Suprapubic skin (tissue), 4 donors: Measurements from ENCODE around the gene EP400. TPM values are rescaled to one million over a fixed set of nuclear protein-coding genes. Genes with fewer than 3 reads are reported as not detected.

Experiments used
- DNase-seq, 2 donors: peaks; one replicate each; pipeline ENCODE4 v3.0.0-alpha.2; 2019; ENCODE audit warnings: low spot score in 2 of 2
- H3K27ac ChIP-seq: fragments of 200-600 bp; sonication (generic); one replicate; pipeline ENCODE4 v1.5.1; 2019
- H3K27me3 ChIP-seq: fragments of 200-600 bp; sonication (generic); one replicate; pipeline ENCODE4 v1.5.1; 2019
- H3K36me3 ChIP-seq: fragments of 200-600 bp; sonication (generic); one replicate; pipeline ENCODE4 v1.5.1; 2019
- H3K4me1 ChIP-seq: fragments of 200-600 bp; sonication (generic); one replicate; pipeline ENCODE4 v1.5.1; 2019
- H3K4me3 ChIP-seq: fragments of 200-600 bp; sonication (generic); one replicate; pipeline ENCODE4 v1.5.1; 2019; ENCODE audit warnings: mild to moderate bottlenecking
- H3K9me3 ChIP-seq: fragments of 200-600 bp; sonication (generic); one replicate; pipeline ENCODE4 v1.5.1; 2019
- CTCF ChIP-seq, 2 donors: fragments of 200-600 bp in 1 of 2; fragments of 450-650 bp in 1 of 2; sonication (generic) in 1 of 2; IDR thresholded peaks; one replicate each; pipeline ENCODE4 v1.5.1; 2016 to 2019; ENCODE audit warnings: antibody characterized with exemption in 2 of 2, mild to moderate bottlenecking in 1 of 2, moderate library complexity in 1 of 2
- EP300 ChIP-seq: sonication (generic); formaldehyde crosslinking; IDR thresholded peaks from one replicate; pipeline ENCODE4 v1.6.1; 2017; ENCODE audit warnings: antibody characterized with exemption
- POLR2A ChIP-seq, 2 donors: fragments of 450-650 bp; IDR thresholded peaks; one replicate each; pipeline ENCODE4 v1.6.1; 2017; ENCODE audit warnings: antibody characterized with exemption in 2 of 2, mild to moderate bottlenecking in 2 of 2, moderate library complexity in 2 of 2
- POLR2AphosphoS5 ChIP-seq, 3 donors: sonication (generic); formaldehyde crosslinking; IDR thresholded peaks; one replicate each; pipeline ENCODE4 v1.6.1; 2017; ENCODE audit warnings: antibody characterized with exemption in 3 of 3
- WGBS: methylation state at CpG from one replicate; pipeline ENCODE4 v1.1.5; 2018; 5-methylcytosine and 5-hydroxymethylcytosine counted together
- total RNA-seq, 4 donors: library from RNA; depleted of rRNA; stranded (reverse); fragments of >200 nt; gene quantifications; one replicate each; pipeline ENCODE4 v1.1.0, GENCODE V29; 2016

EP400 gene
- total RNA-seq, 4 donors from 2014 or later, result 32.0 to 81.3 (median 40.1) TPM

- TF ChIP-seq POLR2AphosphoS5 (IDR thresholded peaks at IDR 0.05) (no peak), POLR2A (IDR thresholded peaks at IDR 0.05) (no peak), CTCF (IDR thresholded peaks at IDR 0.05) (no peak)
- Histone ChIP-seq H3K4me1 (no peaks in the 10 kb centered on the region), H3K27ac (no peak overlapping the region), H3K9me3 (no peaks in the 10 kb centered on the region), H3K4me3 (no peak overlapping the region), H3K36me3 (peaks cover 90% of the 10 kb centered on the region), H3K27me3 (no peaks in the 10 kb centered on the region)
- DNase-seq, result no peak
- WGBS, result 86% methylated on average over 4 of the region's 4 CpGs
Observed at GRCh38 chr12:132065609-132066344, 116.0 kb downstream of the EP400 start.

GRCh38 chr12:132066345-132066685, 116.6 kb downstream of the EP400 start:
- Histone ChIP-seq H3K4me1 (no peaks in the 10 kb centered on the region), H3K36me3 (peaks cover 91% of the 10 kb centered on the region), H3K9me3 (no peaks in the 10 kb centered on the region), H3K4me3 (no peak overlapping the region), H3K27me3 (no peaks in the 10 kb centered on the region), H3K27ac (no peak overlapping the region)
- WGBS, result 75% methylated on average over 13 of the region's 13 CpGs
- no peak for DNase-seq
- TF ChIP-seq POLR2AphosphoS5 (IDR thresholded peaks at IDR 0.05), result no peak
- TF ChIP-seq POLR2A (IDR thresholded peaks at IDR 0.05), result no peak
- TF ChIP-seq CTCF (IDR thresholded peaks at IDR 0.05), result no peak
- no peak for TF ChIP-seq EP300

GRCh38 chr12:132066749-132067148, 117.0 kb downstream of the EP400 start:
- no peak for DNase-seq
- no peak overlapping the region for H3K27ac ChIP-seq
- H3K36me3 ChIP-seq, result peaks cover 91% of the 10 kb centered on the region
- H3K4me3 ChIP-seq, result no peak overlapping the region
- 87% methylated on average over 22 of the region's 23 CpGs for WGBS
- no peaks in the 10 kb centered on the region for H3K27me3 ChIP-seq
- TF ChIP-seq CTCF (IDR thresholded peaks at IDR 0.05), result no peak
- no peak for TF ChIP-seq POLR2A (IDR thresholded peaks at IDR 0.05)
- no peak for TF ChIP-seq POLR2AphosphoS5 (IDR thresholded peaks at IDR 0.05)
- no peak for TF ChIP-seq EP300
- no peaks in the 10 kb centered on the region for H3K9me3 ChIP-seq
- H3K4me1 ChIP-seq, result no peaks in the 10 kb centered on the region

GRCh38 chr12:132067182-132067581, 117.4 kb downstream of the EP400 start:
- peaks cover 90% of the 10 kb centered on the region for H3K36me3 ChIP-seq
- 83% methylated on average over 5 of the region's 7 CpGs for WGBS
- no peaks in the 10 kb centered on the region for H3K27me3 ChIP-seq
- TF ChIP-seq POLR2AphosphoS5 (IDR thresholded peaks at IDR 0.05), result no peak
- no peak for TF ChIP-seq CTCF (IDR thresholded peaks at IDR 0.05)
- no peak for TF ChIP-seq POLR2A (IDR thresholded peaks at IDR 0.05)
- TF ChIP-seq EP300, result no peak
- H3K9me3 ChIP-seq, result no peaks in the 10 kb centered on the region
- H3K27ac ChIP-seq, result no peak overlapping the region
- no peak overlapping the region for H3K4me3 ChIP-seq
- DNase-seq, result no peak
- H3K4me1 ChIP-seq, result no peaks in the 10 kb centered on the region

- no peak for DNase-seq
- H3K4me1 ChIP-seq, result no peaks in the 10 kb centered on the region
- WGBS, result 91% methylated on average over 4 of the region's 5 CpGs
- no peaks in the 10 kb centered on the region for H3K27me3 ChIP-seq
- H3K4me3 ChIP-seq, result no peak overlapping the region
- H3K9me3 ChIP-seq, result no peaks in the 10 kb centered on the region
- peaks cover 80% of the 10 kb centered on the region for H3K36me3 ChIP-seq
- TF ChIP-seq POLR2A (IDR thresholded peaks at IDR 0.05), result no peak
- TF ChIP-seq POLR2AphosphoS5 (IDR thresholded peaks at IDR 0.05), result no peak
- TF ChIP-seq EP300, result no peak
- no peak for TF ChIP-seq CTCF (IDR thresholded peaks at IDR 0.05)
- H3K27ac ChIP-seq, result no peak overlapping the region
Observed at GRCh38 chr12:132068250-132068649, 118.5 kb downstream of the EP400 start.
